Central memory CD8-positive, alpha-beta T cell (primary cell): ENCODE measurements around the gene SLC7A6OS.

Source experiments
- ATAC-seq: fragments of 150-1000 bp; cut with Tn5 transposase; replicated peaks from 2 replicates; pipeline ENCODE4 v1.10.0; 2022; ENCODE audit warnings: mild to moderate bottlenecking, moderate FRiP score, moderate number of reproducible peaks; ENCODE audit not compliant: poor library complexity, severe bottlenecking; ENCODE audit errors: extremely low read depth
- DNase-seq, 2 donors: peaks; one replicate each; pipeline ENCODE4 v3.0.0; 2021; ENCODE audit warnings: low spot score in 2 of 2
- H3K27ac Mint-ChIP-seq: one replicate; pipeline ENCODE4 v1.8.0; 2022; ENCODE audit warnings: low read depth, mild to moderate bottlenecking, moderate library complexity, mixed read lengths
- H3K27me3 Mint-ChIP-seq: one replicate; pipeline ENCODE4 v1.8.0; 2022; ENCODE audit warnings: mixed read lengths
- H3K36me3 Mint-ChIP-seq: one replicate; pipeline ENCODE4 v1.8.0; 2022; ENCODE audit warnings: mild to moderate bottlenecking, moderate library complexity, mixed read lengths; ENCODE audit not compliant: insufficient read depth
- H3K4me1 Mint-ChIP-seq: one replicate; pipeline ENCODE4 v1.8.0; 2022; ENCODE audit warnings: mixed read lengths
- H3K4me3 Mint-ChIP-seq: one replicate; pipeline ENCODE4 v1.8.0; 2022; ENCODE audit warnings: mild to moderate bottlenecking, moderate library complexity, mixed read lengths
- H3K9me3 Mint-ChIP-seq: one replicate; pipeline ENCODE4 v1.8.0; 2022; ENCODE audit warnings: mixed read lengths

Gene SLC7A6OS

GRCh38 chr16:68263559-68264127 lies 47.1 kb downstream of the SLC7A6OS start:
- Mint-ChIP-seq H3K27me3 (no peaks in the 10 kb centered on the region), H3K27ac (peak overlapping the region; percentile 97), H3K4me1 (peaks cover 40% of the 10 kb centered on the region), H3K36me3 (peaks cover 18% of the 10 kb centered on the region), H3K9me3 (no peaks in the 10 kb centered on the region), H3K4me3 (peak overlapping the region; percentile 86)
- peak; percentile 1 for ATAC-seq
- DNase-seq = no peak

DNA sequence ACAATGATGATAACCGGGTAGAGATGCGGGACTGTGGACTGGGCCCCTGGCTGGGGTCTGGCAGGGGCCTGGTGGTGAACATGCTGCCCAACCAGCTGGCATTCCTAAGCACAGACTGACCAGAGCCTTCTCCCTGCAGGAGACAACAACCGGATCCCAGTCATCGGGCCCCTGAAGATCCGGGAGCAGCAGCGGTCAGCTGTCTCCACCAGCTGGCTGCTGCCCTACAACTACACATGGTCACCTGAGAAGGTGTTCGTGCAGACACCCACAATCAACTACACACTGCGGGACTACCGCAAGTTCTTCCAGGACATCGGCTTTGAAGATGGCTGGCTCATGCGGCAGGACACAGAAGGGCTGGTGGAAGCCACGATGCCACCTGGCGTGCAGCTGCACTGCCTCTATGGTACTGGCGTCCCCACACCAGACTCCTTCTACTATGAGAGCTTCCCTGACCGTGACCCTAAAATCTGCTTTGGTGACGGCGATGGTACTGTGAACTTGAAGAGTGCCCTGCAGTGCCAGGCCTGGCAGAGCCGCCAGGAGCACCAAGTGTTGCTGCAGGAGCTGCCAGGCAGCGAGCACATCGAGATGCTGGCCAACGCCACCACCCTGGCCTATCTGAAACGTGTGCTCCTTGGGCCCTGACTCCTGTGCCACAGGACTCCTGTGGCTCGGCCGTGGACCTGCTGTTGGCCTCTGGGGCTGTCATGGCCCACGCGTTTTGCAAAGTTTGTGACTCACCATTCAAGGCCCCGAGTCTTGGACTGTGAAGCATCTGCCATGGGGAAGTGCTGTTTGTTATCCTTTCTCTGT lies 51.5 kb downstream of the SLC7A6OS start:
- no peak for DNase-seq
- H3K9me3 Mint-ChIP-seq = no peaks in the 10 kb centered on the region
- H3K4me3 Mint-ChIP-seq = no peak overlapping the region
- H3K27ac Mint-ChIP-seq = no peak overlapping the region
- ATAC-seq = no peak
- H3K4me1 Mint-ChIP-seq = peaks cover 11% of the 10 kb centered on the region
- no peaks in the 10 kb centered on the region for H3K27me3 Mint-ChIP-seq
- H3K36me3 Mint-ChIP-seq = peaks cover 13% of the 10 kb centered on the region

GRCh38 chr16:68257906-68258800 lies 52.6 kb downstream of the SLC7A6OS start:
- Mint-ChIP-seq H3K36me3 (peaks cover 12% of the 10 kb centered on the region), H3K27ac (no peak overlapping the region), H3K4me1 (peaks cover 3% of the 10 kb centered on the region), H3K27me3 (no peaks in the 10 kb centered on the region), H3K4me3 (no peak overlapping the region), H3K9me3 (no peaks in the 10 kb centered on the region)
- DNase-seq = no peak
- no peak for ATAC-seq

GRCh38 chr16:68257251-68257905 lies 53.4 kb downstream of the SLC7A6OS start:
- peaks cover 11% of the 10 kb centered on the region for H3K36me3 Mint-ChIP-seq
- no peaks in the 10 kb centered on the region for H3K4me1 Mint-ChIP-seq
- H3K9me3 Mint-ChIP-seq = no peaks in the 10 kb centered on the region
- no peak overlapping the region for H3K27ac Mint-ChIP-seq
- no peak for ATAC-seq
- H3K27me3 Mint-ChIP-seq = no peaks in the 10 kb centered on the region
- DNase-seq = no peak
- H3K4me3 Mint-ChIP-seq = no peak overlapping the region

DNA sequence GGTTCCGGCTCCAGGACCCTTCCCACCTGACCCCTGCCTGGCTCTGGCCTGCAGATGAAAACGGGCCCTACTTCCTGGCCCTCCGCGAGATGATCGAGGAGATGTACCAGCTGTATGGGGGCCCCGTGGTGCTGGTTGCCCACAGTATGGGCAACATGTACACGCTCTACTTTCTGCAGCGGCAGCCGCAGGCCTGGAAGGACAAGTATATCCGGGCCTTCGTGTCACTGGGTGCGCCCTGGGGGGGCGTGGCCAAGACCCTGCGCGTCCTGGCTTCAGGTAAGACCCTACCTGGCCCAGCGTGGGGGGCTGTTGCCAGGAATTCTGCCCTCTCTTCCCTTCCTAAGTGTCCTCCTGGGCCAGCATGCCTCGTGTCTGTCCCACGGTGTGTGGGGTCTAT lies 55.0 kb downstream of the SLC7A6OS start:
- Mint-ChIP-seq H3K4me3 (no peak overlapping the region), H3K36me3 (peaks cover 21% of the 10 kb centered on the region), H3K27me3 (no peaks in the 10 kb centered on the region), H3K27ac (no peak overlapping the region), H3K4me1 (no peaks in the 10 kb centered on the region), H3K9me3 (no peaks in the 10 kb centered on the region)
- no peak for ATAC-seq
- no peak for DNase-seq

DNA sequence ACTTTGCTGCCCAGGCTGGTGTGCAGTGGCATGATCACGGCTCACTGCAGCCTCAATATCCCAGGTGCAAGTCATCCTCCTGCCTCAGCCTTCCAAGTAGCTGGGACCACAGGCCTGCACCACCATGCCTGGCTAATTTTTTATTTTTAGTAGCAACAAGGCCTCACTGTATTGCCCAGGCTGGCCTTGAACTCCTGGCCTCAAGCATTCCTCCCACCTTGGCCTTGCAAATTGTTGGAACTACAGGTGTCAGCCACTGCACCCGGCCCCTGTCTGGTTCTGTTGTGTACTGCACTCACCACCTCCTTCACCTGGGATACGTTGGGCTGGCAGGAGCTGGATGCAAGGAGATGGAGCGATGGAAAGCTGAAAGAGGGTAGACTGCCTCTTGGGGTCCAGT lies 57.0 kb downstream of the SLC7A6OS start:
- Mint-ChIP-seq H3K4me3 (no peak overlapping the region), H3K9me3 (no peaks in the 10 kb centered on the region), H3K27me3 (no peaks in the 10 kb centered on the region), H3K36me3 (peaks cover 26% of the 10 kb centered on the region), H3K4me1 (no peaks in the 10 kb centered on the region), H3K27ac (no peak overlapping the region)
- no peak for DNase-seq
- ATAC-seq = no peak

GRCh38 chr16:68252383-68252782 lies 58.4 kb downstream of the SLC7A6OS start:
- DNase-seq = no peak
- Mint-ChIP-seq H3K9me3 (no peaks in the 10 kb centered on the region), H3K36me3 (peaks cover 26% of the 10 kb centered on the region), H3K4me1 (no peaks in the 10 kb centered on the region), H3K4me3 (no peak overlapping the region), H3K27me3 (no peaks in the 10 kb centered on the region), H3K27ac (no peak overlapping the region)
- no peak for ATAC-seq

DNA sequence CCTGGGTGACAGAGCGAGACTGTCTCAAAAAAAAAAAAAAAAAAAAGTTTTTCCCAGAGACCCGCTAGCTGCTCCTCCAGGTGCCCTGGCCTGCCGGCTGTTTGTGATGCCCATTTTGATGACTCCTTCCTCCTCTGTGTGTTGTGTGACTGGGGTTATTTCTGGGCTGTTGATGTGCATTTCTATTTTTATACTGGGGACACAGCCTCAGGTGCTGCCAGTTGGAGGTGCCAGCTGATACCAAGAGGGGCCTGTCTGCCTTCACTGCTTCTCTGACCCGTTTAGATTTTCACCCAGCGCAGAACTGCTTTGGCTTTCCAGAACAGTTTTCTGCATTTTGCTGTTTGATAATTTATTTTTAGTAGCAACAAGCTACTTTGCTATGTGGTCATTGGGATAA lies 58.9 kb downstream of the SLC7A6OS start:
- peak overlapping the region; percentile 59 for H3K27ac Mint-ChIP-seq
- no peaks in the 10 kb centered on the region for H3K4me1 Mint-ChIP-seq
- no peaks in the 10 kb centered on the region for H3K9me3 Mint-ChIP-seq
- no peak overlapping the region for H3K4me3 Mint-ChIP-seq
- H3K36me3 Mint-ChIP-seq = peaks cover 27% of the 10 kb centered on the region
- ATAC-seq (no peak), DNase-seq (no peak)
- no peaks in the 10 kb centered on the region for H3K27me3 Mint-ChIP-seq

DNA sequence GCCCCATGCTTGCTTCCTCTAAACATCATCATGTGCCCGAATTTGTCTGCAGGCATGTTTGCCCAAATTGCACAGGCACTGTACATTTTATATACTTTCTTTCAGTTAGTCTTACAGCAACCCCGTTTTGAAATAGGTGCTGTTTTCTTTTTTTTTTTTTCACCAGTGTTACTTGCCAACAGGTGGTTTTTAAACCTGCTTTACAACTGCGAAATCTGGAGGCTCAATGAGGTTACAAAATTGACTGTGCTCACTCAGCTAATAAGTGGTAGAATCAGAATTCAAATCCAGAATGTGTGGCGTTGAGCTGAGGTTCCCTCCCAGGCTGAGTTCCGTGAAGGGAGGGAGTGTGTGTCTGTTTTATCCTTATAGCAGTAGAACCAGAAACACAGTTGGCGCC lies 59.8 kb downstream of the SLC7A6OS start:
- DNase-seq = no peak
- H3K4me1 Mint-ChIP-seq = peaks cover 9% of the 10 kb centered on the region
- no peak overlapping the region for H3K27ac Mint-ChIP-seq
- H3K36me3 Mint-ChIP-seq = peaks cover 32% of the 10 kb centered on the region
- H3K4me3 Mint-ChIP-seq = no peak overlapping the region
- H3K9me3 Mint-ChIP-seq = no peaks in the 10 kb centered on the region
- no peaks in the 10 kb centered on the region for H3K27me3 Mint-ChIP-seq
- no peak for ATAC-seq

- H3K36me3 Mint-ChIP-seq = peaks cover 37% of the 10 kb centered on the region
- DNase-seq = no peak
- no peak for ATAC-seq
- H3K27me3 Mint-ChIP-seq = no peaks in the 10 kb centered on the region
- no peaks in the 10 kb centered on the region for H3K9me3 Mint-ChIP-seq
- H3K27ac Mint-ChIP-seq = no peak overlapping the region
- H3K4me3 Mint-ChIP-seq = no peak overlapping the region
- H3K4me1 Mint-ChIP-seq = peaks cover 19% of the 10 kb centered on the region
These were observed 61.4 kb downstream of the SLC7A6OS start for GRCh38 chr16:68249371-68249770.
